NCI-H2196 (cell line): Measurements from ENCODE around the gene CALCR.
"Not testable (repeated sequence)": the region's sequence is repeated elsewhere in the genome, so short reads cannot be mapped to it uniquely, and the experiment has no call there.

ENCODE experiments used
- DNase-seq: peaks from one replicate; lab custom pipeline; 2025; ENCODE audit not compliant: unreplicated experiment; lab: John Stamatoyannopoulos, UW

The CALCR gene

DNA sequence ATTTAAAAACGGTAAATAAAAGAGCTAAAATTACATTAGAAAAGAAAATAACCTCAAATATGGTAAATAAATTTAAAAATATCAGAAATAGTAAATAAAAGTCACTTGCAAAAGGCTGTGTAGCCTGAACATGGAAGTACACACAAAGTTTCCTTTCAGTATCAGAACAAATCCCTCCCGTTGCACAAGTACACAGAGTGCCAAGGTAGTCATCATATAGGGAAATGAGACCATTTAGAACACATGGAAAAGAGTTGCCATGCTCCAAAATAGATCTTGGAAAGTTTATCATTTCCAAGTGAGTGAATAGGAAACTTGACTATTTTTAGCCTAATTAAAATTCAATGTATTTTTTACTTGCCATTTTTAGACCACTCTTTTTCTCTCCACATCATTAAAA, 11.6 kb downstream of the CALCR start:
- DNase-seq = no peak

DNA sequence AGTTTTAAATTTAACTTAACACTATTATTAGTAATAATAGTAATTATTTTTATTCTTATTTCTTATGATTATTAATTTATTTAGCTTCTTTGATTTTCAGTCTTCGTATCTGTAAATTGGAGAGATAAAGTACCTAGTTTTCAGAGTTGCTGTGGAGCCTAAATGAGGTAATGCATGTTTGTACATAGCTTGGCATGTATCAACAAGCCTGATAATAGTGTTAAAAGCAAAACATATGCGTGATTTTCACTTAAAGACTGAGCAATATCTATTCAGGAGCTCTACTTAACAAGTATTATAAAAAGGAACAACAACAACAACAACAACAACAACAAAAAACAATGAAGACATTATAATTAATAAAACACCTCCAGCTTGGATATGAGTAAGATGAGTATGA, 12.4 kb downstream of the CALCR start:
- DNase-seq = no peak

DNA sequence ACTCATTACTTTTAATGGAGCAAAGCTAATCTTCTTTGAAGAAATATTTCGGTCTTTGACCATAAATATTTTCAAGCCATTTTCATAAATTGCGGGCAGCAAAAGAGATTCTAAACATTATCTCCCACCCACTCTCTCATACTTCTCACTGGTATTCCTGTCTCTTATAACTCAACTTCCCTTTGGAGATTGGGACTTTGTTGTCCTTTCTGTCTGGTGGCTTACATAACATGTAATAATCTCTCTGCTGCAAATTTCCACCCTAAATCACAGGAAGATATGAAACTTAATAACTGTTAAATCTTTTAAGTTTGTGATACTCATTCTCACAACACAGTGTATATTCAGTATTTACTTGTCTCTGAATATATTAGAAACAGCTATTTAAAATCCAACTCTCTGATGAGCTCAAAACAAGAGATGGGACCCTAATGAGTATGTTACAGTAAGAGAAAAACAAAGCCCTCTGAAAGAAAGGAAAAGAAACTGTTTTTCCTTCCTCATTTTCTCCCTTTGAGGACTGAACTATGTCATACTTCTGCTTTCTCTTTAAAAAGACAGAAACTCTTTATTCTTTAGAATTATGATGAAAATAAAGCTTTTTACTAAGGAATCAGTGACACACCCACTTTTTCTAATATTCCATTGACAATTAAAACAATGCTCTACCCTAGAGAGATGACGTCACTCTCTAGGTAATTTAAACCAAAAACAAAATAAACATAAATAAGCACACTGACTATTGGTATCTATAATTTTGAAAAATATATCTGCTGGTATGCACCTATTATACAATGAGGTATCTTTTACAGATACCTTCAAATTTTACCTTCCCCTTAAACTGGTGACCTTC, 14.7 kb downstream of the CALCR start:
- DNase-seq = no peak

DNA sequence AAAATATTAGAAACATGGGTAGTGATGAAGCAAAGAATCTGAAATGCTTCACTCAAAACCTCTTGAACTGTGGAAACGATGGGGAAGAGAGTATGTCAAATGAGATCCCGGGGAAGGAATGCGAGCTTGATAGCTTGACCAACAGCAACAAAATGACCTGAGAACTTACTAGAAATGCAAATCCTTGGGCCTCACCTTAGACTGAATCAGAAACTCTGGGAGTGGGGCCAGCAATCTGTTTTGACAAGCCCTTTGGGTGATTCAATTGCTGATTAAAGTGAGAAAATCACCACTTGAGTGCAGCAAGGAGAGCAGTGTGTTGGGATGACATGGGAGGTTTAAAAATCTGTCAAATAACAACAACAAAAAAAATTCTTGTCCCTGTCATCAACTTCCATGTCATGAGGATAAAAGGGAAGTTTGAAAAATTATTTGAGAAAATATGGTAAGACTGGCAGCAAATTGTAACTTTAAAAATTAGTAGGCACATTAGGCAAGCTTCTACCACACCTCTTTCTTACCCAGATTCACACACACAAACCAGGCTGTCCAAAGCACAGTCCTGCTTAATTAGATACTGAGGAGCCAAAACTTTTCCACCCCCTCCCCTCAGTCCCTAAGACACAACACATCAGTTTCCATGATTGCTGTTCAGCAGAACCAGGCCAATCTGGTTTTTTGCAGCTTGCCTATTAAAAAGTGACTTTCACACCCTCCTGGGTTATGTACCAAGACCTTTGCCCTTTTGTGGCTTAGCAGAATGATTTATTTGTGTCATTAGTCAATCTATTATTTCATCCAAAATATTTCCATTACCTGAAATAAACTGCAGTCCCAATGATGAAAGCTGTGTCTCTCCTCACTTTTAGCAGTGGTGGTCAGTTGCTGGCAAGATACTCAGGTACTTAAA, 15.6 kb downstream of the CALCR start:
- no peak for DNase-seq

DNA sequence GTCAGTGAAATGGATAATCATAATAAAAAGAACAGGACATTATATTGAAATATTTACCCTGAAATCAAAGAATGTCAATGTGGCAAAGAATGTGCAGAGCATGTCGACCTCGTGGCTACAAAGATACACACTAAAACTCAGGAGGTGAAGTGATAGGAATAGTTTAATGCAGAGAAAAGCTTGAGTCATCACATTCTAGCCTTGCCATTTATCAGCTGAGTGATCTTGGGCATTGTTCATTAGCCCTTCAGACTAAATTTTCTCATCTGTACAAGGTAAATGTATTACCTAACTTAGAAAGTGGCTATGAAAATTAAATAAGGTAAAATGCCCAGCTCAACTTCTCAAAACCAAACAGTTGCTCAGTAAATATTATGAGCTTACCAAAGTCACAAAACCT, 22.6 kb downstream of the CALCR start:
- DNase-seq = no peak

DNA sequence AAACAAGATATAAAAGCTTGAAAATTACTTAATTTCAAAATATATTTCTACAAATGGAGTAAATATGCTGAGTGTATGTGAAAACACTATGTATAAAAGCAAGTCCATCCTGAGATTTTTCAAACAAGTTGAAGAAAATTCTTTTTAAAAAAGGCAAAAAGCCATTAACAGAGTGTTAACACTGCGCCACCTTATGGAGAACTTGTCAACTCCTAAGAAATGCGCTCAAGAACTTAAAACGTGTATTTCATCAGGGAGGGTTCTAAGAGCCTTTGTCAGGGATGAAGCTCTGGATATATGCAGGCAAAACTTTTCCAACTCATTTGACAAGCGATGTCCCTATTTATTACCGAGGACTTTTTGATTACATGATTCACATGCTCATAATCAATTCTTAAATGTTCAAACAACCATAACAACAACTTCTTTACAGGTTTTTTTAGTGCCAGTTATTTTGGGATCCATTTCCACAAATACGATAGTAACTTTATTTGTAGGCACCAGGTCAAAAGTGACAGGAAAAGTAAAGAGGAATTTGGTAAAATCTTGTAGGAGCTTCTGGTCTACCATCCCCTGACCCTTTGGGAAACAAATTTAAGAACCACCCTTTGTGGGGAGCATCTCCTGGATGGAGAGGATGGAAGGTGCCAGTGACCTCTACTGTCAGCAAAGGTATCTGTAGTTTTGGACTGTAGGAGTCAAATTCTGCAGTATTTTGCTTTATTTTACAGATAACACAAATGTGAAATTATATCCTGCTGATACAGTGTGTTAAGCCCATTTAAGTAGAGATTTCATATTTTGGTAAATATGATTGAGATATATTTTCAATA, 23.2 kb downstream of the CALCR start:
- DNase-seq = peak; percentile 19

DNA sequence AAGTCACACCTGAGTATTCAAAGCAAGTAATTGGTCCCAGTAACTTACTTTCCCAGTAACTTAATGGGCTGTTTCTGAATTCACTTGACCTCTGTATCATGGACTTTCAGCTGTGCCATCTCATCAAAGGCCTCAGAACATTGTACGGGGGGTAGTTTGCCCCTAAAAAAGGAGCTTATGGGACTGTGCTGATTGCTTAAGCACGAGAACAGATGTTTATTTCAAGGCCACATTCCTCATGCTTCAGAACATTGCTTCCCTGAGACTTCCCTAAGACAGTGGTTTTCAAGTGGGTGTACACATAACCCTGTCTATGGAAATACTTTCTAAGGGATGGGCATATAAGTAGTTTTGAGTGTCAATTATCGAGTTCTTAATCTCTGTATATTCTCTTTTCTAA, 26.8 kb downstream of the CALCR start:
- DNase-seq = no peak

DNA sequence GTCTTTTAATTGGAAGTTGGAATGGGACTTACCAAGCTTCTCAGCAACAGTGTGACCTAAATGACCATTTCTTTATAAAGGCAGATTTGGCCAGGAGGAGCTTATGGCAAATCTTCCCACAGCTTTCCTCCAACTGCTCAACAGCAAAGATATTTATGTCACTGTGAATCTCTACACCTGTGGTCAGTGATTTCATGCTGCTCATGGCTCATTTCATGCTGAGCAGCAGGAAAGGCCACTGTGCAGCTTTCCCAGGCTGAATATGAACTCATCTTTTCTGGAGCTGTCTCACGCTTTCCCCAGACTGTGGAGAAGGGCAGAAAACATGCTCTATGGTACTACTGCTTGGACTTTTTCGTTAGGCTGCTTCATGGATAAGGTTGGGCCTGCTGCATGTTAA, 29.8 kb downstream of the CALCR start:
- no peak for DNase-seq

DNA sequence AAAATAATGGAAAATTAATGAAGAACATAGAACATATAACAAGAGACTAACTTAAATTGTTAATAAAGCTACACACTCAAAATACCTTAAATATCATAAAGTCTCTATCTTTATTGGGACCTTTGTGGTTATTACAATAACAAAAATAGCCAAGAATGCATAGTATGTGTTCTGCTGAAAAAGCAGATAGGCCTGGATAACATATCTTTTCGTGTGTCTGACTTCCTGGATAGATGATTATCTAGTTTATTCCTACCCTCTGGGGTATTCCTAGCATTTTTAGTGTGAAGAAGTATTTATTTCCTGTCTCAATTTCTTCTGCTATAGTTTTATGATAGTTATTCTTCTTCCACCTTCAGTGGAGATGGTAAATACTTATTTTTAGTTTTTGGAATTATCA, 36.5 kb downstream of the CALCR start:
- no peak for DNase-seq

DNA sequence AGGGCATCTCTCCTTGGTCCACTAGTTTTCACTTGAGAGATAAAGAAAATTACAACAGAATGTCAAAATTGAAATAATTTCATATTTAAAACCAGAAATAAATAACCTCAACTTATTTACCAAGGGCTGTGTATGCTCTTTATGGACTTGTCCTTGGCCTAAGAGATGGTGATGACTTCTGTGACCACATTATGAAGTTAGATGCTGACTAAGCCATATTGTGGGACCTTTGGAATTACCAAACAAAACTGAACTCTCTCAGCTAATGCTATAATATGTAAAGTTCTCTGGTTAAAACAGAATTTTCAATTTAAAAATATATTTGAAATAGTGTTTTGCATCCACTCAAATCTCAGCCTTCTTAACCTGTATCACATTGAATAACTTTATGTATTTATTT, 38.9 kb downstream of the CALCR start:
- DNase-seq = no peak

DNA sequence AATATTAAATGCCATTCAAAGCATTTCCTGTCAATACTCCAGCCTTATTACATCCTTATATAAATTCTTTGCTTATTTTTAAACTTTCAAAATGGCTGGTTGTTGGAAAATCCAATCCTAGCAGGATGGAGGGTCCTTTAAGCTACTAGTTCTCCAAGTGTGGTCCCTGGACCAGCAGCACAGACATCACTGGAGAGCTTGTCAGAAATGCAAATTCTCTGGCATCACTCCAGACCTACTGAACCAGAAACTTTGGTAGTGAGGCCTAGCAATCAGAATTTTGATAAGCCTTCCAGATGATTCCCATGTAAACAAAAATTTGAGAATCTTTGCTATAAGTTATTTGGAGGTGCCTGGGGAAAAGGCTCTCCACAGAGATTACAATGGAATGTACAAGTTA, 43.8 kb downstream of the CALCR start:
- DNase-seq = no peak

DNA sequence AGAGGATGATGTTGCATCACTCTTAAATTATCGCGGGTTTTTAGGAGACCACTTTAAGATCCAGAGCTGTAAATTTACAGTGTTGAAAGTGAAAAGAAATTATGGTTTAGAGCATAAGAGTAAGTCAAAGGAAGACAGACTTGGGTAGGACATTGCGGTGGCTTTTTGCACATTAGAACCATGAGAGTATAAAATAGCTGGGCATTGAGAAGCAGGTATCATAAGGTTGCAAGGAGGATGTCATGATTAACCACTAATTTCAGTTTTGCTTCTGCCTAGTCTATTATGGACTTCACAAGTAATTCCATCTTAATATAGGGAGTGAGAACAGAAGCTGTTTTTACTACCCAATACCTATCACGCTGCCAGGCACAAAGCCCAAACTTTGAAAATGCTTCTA, 57.7 kb downstream of the CALCR start:
- no peak for DNase-seq

DNA sequence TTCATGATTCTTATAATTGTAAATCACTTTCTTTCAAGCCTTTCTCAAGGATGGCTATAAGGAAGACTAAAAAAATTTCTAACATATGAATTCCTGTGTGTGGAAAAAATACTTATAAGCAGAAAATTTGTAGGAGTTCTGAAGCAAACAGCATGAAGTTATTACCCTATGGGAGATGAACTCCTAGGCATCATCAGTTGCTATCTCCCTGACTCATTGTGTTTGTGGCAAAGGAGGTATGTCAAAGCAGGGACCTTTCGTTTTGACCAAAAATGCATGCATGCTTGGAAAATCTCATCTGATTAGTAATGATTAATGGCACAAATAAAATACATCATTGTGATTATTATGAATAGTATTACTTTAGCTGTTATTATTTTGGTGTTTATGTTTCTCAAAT, 59.4 kb downstream of the CALCR start:
- no peak for DNase-seq

DNA sequence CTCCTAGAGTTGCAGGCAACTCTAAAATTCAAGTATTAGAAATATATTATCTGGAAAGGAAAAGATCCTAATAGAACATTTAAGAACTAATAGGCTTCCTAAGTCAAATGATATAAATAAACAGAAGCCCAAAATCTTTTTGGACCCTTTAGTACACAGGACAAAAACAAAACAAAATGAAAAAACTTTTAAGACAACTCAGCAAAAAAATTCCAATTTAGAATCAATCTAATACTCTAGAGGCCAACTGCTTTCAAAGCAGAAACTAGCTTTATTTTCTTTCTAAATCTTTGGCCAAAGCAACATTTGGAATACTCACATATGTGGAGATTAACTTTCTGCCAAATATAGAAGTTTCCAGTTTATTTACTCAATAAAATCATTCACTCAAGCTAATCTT, 65.2 kb downstream of the CALCR start:
- DNase-seq = no peak

DNA sequence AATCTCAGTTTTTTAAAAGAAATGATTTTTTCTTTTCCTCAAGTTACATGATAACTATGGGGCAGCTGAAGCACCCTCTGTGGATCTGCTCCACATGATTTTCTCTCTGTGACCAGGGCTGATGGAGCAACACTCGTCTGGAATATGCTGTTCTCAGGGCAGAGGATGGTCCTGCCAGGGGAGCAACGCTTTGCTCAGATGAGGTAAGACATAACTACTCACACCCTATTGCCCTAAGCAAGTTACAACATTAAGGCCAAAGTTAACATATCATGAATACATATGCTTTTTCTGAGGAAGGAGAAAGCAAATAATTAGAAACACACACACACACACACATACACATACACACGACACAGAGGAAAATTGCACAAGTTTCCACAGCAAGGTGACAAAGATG, 71.4 kb downstream of the CALCR start:
- no peak for DNase-seq

DNA sequence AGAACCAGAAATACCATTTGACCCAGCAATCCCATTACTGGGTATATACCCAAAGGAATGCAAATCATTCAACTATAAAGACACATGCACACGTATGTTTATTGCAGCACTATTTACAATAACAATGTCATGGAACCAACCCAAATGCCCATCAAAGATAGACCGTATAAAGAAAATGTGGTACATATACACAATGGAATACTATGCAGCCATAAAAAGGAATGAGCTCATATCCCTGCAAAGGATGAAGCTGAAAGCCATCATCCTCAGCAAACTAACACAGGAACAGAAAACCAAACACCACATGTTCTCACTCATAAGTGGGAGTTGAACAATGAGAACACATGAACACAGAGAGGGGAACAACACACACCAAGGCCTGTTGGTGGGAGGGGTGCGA, 82.7 kb downstream of the CALCR start:
- not testable (repeated sequence) for DNase-seq

DNA sequence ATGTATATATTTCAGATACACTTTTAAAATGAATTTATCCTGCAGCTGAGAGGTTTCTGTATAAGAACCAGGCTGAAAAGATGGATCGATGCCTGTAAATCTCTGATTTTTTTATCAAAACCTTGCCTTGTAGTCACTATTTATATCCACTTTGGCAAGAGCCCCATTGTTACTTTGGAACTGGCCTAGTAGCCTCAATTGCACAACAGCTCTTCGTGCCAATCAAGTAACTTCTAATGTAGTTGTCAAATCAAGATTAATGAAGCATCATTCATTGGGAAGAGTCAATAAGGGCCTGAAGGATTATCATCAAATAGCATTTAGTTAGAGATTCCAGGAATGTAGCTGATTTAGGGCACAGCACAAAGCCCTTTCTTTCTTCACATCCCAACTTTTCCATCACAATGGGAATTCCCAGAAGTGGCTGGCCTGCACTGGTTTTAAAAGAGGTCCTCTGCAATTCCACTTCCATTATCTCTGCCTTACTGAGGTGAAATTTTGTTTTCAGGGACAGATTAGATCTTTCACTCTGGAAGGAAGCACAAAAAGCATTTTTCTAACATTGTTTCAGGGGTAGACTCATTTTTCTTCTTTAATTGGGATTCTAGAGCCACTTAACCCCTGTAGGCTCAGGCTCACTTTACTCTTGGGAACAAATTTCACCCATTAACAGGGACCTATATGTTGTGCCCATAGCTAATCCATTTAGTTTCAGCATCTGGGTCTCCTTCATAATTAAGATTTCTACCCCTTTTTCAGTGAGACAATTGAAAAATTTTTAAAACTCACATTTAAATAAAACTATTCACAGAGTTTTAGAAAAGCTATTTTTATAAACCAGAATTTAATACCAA, 97.8 kb downstream of the CALCR start:
- DNase-seq = no peak

DNA sequence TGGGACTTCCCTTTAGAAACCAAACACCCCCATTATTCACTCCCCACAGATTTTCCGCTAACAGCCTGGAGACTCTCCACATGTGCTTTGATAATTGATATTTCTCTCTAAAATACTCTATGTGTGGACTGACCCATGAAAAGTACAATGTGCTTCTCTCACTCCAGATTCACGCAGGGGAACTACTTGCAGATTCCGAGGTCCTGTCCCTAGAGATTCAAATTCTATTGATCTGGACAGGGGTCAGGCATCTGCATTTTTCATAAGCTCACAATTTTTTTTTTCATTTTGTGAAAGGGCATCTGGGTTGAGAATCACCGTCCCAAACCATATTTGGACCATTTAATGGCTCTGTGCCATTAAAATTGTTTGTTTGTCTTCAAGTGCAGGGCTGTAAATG, 98.7 kb downstream of the CALCR start:
- no peak for DNase-seq

DNA sequence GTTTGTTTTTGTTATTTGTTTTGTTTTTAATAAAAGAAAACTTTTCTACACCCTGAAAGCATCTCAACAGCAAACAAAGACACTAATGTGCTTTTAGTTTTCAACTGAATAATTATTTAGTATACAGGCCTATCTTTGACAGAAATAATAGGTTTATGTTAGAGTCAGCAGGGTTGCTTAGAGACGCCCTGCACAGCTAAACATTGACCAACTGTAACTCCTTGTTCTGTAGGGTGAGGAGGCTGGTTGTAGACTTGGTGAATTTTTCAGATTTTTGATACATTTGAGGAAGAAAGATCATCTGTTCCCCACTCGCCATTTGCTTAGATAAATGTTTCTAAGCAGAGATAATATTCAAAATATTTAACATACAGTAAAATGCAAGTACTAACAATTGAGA, 103.1 kb downstream of the CALCR start:
- no peak for DNase-seq

DNA sequence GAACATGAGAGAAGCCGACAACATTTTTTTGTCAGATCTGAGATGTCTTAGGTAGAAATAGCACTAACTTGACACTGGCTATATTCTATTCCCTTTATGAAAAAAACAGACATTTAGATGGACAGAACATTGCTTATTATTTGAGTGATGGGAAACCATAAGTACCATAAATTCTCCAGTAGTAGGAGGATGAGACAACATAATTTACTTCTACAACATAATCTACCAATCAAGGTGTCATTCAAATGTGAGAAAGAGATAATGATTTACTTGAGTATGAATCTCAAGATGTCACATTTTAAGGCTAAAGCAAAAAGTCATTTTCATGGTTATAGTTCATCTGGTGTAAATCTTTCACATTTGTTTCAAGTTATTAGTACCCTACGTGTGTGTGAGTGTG, 110.8 kb downstream of the CALCR start:
- DNase-seq = no peak
